ENCODE results near the gene RBM47. TPM values are rescaled to one million over a fixed set of nuclear protein-coding genes. Genes with fewer than 3 reads are reported as not detected.

The RBM47 gene

GRCh38 chr4:40373636-40374035 is 256.0 kb downstream of the RBM47 start:
- H3K9ac ChIP-seq (ENCODE audit: low read length): no peak overlapping the region
- H3K4me1 ChIP-seq (ENCODE audit: control insufficient read depth, insufficient read depth, low read depth, low read length): no peaks in the 10 kb centered on the region
- no peak overlapping the region for H3K4ac ChIP-seq (ENCODE audit: low read depth in 1 of 2, low read length in 2 of 2)
- H3K23ac ChIP-seq (ENCODE audit: low read length in 2 of 2): no peak overlapping the region
- no peak overlapping the region for H4K8ac ChIP-seq (ENCODE audit: low read length)
- H2BK12ac ChIP-seq (ENCODE audit: low read length in 2 of 2): no peak overlapping the region
- no peak overlapping the region for H2BK120ac ChIP-seq (ENCODE audit: low read depth, low read length)
- no peak overlapping the region for H3K18ac ChIP-seq (ENCODE audit: low read depth in 1 of 2, low read length in 2 of 2)
- H3K9me3 ChIP-seq (ENCODE audit: control insufficient read depth, low read length): no peaks in the 10 kb centered on the region
- H3K4me2 ChIP-seq (ENCODE audit: low read length, poor library complexity, severe bottlenecking): no peak overlapping the region
- no peaks in the 10 kb centered on the region for H3K27me3 ChIP-seq (ENCODE audit: control insufficient read depth in 1 of 2, insufficient read depth in 1 of 2, low read length in 2 of 2)
- H2BK15ac ChIP-seq (ENCODE audit: low read depth, poor library complexity, severe bottlenecking): no peak overlapping the region
- H2BK5ac ChIP-seq (ENCODE audit: low read depth, low read length, poor library complexity, severe bottlenecking): no peak overlapping the region
- WGBS: 100% methylated on average over 2 of the region's 3 CpGs
- DNase-seq: no peak
- H3K79me1 ChIP-seq (replicated peaks; ENCODE audit: low read length, poor library complexity, severe bottlenecking): no peaks in the 10 kb centered on the region
- H2AK5ac ChIP-seq (ENCODE audit: low read length, severe bottlenecking): no peak overlapping the region
- no peak overlapping the region for H3K27ac ChIP-seq (ENCODE audit: low read length, poor library complexity, severe bottlenecking)
- H2AFZ ChIP-seq (ENCODE audit: low read depth, low read length): no peak overlapping the region
- H3K14ac ChIP-seq (ENCODE audit: low read length in 2 of 2): no peak overlapping the region
- no peak overlapping the region for H4K91ac ChIP-seq (ENCODE audit: low read length)
- no peak overlapping the region for H3K4me3 ChIP-seq (ENCODE audit: insufficient read depth in 1 of 2, low read depth in 1 of 2, low read length in 2 of 2)
- no peaks in the 10 kb centered on the region for H3K36me3 ChIP-seq (ENCODE audit: control insufficient read depth in 1 of 2, insufficient read depth in 2 of 2, low read depth in 1 of 2, low read length in 2 of 2)

Small RNAs within 50 kb of the gene (small RNA-seq; reads per million reads assigned to genes)
- not detected for gene AC098869.1 (ENCODE audit: low read depth)
- not detected for gene MIR4802 (ENCODE audit: low read depth)
- not detected for gene RNU7-74P (ENCODE audit: low read depth)
